Raji (cell line): ENCODE results near the gene FAM222A.

Experiments
- POLR2A ChIP-seq: IDR thresholded peaks from 2 replicates; pipeline ENCODE4 v1.6.1; 2011; ENCODE audit warnings: low read depth, low read length, control low read depth; ENCODE audit not compliant: insufficient read depth

FAM222A gene

DNA sequence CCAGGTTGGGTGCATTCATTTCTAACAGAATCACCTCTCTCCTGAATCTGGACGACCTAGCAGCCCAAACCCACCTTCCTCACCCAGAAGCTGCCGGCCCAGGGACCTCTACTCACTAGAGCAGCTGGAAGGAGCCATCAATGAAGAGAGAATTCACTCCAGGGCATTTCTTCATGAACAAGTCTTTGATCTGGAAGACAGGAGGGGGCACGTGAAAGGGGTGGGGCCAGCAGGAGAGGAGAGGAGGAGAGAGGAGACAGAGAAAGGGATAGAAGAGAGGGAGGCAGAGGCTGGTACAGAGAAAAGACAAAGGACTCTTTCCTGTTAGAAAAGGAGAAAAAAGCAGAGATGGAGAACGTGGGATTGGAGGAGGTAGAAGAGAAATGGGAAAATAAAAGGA lies 79.8 kb downstream of the FAM222A start:
- no peak for TF ChIP-seq POLR2A

DNA sequence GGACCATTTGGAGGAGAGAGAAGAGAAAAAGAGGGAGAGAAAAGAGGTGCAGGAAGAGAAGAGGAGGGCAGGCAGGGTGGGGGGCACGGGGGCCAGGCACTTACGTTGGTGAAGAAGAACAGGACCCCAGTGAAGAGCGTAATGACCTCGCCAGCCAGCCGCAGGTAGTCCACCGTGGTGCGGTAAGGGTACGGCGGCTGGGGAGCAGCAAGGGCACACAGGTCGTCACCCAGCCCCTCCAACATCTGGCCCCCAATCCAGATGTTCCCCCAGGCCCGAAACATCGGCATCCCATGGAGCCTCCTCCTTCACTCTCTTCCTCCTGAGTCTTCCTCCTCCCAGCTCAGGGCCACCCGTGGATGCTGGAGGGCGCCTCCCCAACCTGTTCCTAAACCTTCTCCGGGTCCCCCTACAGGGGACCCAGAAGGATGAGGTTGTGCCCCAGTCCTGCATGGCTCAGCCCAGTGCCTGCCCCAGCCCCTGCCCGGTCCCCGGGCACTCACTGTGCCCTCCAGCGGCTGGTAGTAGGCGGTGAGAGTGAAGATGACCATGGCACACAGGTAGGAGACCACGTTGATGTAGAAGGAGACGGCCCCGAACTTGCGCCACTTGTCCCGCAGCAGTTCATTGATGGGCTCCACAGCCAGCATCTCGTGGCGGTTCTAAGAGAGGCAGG lies 80.3 kb downstream of the FAM222A start:
- TF ChIP-seq POLR2A, result no peak

DNA sequence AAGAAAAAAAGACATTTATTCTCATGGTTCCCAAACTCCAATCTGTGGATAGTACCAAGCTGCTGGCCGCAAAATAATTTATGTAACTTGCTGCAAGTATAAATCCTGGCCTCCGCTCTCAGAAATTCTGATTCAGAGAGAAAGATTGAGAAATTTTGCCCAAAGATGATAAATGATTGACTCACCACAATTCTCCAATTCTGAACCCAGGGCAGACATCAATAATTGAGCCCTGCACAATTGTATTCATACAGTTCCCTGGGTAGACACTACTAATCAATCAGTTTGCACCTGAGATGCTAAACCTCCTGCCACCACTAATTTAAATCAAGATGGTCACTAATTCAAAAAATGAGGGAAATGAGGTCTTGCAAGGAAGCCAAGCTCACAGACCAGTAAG lies 81.4 kb downstream of the FAM222A start:
- no peak for TF ChIP-seq POLR2A

DNA sequence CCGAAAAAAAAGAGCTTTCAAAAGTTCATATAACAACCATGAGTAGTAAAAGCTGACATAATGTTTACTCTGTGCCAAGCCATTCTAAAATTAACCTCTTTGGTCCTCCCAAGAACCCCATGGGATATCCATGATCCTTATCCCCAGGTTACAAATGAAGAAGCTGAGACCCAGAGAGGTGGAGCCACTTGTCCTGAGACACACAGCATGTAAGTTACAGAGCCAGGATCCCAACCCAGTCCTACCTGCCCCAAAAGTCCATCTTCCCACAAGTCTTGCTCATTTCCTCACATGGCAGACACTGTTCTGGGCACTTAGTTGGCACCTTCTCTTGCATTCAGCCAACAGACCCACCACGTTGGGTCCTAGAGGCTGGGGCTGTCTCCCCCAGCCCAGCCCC lies 82.4 kb downstream of the FAM222A start:
- TF ChIP-seq POLR2A, result no peak

DNA sequence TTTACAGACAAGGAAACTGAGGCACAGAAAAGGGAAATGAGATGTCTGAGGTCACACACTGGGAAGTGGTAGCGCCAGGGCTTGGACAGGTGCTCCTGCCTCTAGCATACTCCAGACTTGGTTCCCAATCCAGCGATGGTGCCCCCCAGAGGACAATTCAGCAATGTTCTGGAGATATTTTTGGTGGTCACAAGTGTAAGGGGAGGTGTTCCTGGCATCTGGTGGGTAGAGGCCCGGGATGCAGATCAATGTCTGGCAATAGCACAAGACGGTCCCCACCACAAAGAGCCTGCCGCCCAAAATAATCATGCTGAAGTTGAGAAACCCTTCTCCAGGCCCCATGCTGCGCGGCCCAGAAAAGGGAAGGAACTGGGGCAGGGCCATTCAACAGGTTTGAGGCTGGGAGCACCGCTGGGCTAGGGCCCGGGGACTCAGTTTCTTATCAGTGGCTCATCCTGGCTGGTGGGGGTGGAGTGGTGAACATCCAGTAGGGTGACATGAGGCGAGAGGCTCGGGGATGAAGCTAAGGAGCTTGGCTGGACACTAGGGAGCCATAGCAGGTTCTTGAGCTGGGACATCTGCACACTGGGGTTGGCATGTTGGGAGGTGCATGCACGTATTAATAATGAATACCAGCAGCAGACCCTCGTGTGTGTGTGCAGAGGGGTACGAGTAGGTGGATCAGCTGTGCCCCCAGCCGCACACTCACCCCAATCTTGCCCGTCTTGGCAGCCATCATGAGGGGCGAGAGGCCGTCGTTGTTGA lies 84.5 kb downstream of the FAM222A start:
- TF ChIP-seq POLR2A, result no peak

DNA sequence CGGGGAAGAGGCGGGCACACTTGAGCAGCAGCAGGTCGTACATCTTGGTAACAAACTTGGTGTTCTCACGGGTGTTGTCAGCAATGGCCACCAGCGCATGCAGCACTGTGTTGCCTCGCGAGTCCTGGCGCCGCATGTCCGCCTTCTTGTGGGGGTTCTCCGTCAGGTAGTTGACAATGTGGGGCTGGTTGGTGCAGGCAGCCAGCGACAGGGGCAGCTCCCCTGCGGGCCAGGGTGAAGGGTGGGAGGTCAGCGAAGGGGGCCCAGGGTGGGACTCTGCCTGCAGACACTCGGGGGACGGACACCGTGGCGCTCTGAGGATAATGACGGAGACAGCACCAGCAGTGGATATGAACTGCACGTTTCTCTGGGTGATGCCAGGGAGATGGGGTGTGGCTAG lies 85.1 kb downstream of the FAM222A start:
- no peak for TF ChIP-seq POLR2A

DNA sequence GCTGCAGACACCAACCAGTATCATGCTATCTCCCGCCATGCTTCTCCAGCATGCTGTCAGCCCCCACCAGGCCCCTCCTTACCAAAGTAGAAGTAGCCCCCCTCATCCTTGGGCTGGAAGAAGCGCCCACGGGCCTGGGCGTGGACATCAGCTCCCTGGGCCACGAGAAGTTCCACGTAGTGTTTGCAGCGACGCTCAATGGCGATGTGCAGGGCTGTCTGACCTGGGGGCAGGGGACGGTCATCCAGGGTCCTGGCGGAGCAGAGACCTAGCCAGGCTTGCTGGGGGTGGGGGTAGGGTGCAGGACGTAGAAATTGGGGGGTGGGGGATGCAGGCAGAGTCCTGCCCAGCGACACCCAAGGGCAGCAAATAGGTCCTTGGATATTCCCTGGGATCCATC lies 86.9 kb downstream of the FAM222A start:
- TF ChIP-seq POLR2A, result no peak

DNA sequence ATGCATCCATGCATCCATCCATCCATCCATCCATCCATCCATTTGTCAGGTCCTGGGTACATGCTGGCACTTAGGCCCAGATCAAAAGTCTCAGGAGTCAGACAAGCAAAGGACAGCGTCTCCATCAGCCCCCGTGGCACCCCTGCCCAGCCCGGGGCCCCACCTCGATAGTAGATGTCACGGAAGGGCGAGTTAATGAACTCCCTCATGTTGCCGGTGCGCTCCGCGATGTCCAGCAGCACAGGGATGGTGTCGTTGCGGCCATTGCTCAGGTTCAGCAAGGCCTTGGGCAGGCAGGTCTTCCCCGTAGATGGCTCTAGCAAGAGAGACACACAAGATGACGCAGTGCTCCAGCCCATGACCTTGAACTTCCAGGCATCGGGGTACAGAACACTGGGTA lies 89.2 kb downstream of the FAM222A start:
- TF ChIP-seq POLR2A, result no peak

DNA sequence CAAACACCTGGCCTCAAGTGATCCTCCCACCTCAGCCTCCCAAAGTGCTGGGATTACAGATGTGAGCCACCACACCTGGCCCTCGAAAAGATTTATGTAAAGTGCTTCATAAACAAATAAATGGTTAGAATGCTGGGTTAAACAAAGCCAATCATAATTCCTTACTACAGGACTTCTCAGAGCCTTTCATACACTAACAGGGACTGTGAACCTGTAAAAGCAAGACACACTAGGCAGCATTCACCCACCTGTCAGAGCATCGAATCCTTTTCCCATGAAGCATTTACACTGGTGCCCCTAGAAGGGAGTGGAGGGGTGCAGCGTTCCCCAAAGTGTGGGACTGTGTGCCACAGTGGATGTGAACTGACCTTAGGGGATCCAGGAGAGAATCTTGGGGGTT lies 90.1 kb downstream of the FAM222A start:
- no peak for TF ChIP-seq POLR2A

DNA sequence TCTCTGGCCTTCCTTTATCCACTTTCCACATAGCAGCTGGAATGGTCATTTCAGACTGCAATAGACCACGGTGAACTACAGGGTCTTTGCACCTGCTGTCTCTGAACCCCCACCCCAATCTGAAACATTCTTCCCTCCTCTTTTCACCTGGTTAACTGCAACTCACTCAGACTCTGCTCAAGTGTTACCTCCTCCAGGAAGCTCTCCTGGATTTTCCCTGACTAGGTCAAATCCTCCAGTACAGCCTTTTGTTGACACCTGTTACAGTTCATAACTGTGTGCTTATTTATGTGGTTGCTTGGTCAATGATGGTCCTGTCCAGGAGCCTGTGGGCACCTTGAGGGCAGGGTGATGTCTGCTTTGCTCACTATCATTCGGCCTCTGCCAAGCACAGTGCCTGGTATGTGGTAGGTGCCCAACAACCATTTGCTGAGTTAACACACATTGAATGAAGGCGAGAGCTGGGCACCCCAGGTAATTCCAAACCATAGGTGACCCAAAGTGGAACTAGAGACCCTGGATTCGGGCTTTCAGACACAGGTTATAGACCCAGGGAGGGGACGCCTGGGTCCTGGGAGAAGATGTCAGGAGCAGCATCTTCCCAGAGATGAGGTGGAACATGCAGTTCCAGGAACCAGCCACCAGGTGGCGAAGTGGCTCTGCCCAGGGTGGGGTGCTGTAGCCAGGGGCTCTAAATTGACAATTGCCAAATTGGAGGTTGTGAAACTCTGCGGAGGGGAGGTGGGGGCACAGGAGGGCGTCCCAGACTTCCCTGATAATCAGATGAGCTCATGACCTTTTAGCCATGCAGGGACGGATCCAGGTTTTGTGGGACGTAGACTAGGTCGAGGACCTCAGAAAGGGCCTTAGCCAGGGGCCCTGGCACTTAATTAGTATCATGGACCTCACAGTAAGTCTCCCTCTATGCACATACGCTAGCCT lies 91.5 kb downstream of the FAM222A start:
- no peak for TF ChIP-seq POLR2A

DNA sequence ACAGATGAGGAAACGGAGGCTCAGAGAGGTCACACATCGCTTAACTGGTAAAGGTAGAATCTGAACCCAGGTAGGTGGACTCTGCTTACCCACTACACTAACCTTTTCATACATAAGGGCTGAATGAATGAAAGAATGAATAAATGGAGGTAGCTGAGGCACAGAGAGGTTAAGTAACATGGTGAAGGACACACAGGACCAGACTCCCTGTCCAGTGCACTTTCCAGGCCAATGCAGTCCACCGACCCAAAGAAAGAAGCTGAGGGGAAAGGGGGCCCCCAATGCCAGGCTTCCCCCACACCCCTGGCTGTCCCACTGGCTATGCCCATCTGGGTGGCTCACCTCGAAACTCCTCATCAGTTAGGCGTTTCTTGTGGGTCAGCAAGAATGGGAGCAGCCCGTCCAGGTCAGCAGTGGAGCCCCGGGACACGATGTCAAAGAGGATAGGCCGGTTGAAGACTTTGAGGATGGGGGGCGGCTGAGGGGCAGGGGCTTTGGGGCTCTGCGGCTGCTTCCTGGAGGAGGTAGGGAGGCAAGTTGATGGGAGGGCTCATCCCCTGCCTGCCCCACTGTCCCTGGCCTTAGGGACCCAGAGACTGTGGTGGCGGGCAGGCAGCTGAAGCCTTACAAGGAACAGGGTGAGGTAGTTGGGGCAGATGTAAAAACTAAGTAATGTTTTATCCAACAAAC lies 94.5 kb downstream of the FAM222A start:
- TF ChIP-seq POLR2A, result no peak

DNA sequence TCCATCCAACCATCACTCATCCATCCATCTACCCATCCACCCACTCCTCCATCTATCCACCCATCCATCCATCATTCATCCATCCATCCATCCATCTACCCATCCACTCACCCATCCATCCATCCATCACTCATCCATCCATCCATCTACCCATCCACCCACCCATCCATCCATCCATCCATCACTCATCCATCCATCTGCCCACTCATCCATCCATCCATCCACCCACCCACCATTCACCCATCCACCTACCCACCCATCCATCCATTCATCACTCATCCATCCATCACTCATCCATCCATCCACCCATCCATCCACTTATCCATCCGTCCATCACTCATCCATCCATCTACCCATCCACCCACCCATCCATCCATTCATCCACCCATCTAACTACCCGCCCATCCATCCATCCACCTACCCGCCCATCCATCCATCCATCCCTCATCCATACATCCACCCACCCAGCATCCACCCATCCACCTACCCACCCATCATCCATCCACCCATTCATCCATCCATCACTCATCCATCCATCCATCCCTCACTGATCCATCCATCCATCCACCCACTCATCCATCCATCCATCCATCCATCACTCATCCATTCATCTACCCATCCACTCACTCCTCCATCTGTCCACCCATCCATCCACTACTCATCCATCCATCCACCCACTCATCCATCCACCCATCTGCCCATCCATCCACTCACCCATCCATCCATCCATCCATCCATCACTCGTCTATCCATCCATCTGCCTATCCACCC lies 95.4 kb downstream of the FAM222A start:
- TF ChIP-seq POLR2A, result no peak

DNA sequence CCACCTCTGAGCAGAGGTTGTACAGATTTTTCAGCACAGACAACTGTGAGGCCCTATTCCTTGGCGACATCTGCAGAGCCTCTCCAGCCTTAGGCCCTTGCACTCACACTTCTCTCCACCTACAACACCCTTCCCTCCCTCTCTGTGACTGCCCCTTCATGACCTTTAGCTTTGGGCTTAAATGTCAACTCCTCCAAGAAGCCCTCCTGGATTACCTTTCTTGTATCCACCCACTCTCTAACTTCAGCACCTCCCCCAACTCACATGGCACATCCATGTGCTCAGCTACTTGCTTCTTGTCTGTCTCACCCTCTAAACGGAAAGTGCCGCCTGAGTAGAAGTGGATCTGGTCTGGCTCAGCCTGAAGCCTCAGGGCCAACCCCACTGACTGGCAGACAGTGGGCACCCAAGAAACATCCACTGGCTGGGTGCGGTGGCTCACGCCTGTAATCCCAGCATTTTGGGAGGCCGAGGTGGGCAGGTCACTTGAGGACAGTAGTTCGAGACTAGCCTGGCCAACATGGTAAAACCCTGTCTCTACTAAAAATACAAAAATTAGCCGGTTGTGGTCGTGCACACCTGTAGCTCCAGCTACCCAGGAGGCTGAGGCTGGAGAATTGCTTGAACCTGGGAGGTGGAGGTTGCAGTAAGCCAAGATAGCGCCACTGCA lies 97.5 kb downstream of the FAM222A start:
- no peak for TF ChIP-seq POLR2A

DNA sequence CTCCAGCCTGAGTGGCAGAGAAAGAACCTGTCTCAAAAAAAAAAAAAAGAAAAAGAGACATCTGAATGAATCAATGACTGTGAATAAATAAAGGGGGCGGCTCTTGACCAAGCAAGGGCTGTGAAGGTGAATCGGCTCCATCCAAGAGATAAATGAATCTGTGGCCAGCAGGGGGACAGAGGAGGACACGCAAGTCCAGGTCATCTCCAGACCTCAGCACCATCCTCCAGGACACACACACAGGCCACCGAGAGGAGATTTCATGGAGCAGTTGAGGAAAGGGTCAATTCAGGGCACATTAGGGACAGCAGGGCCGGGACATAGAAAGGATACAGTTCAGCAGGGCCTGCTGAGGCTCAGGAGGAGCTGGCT lies 98.0 kb downstream of the FAM222A start:
- no peak for TF ChIP-seq POLR2A
